HEK293 (cell line): ENCODE results near the gene TMF1.

ENCODE experiments used
- EGR2 ChIP-seq: fragments of 450-650 bp; formaldehyde crosslinking; IDR thresholded peaks from 2 replicates; pipeline ENCODE4 v1.5.1; 2016; ENCODE audit warnings: low read depth, missing biosample characterization, missing genetic modification characterization
- GLI2 ChIP-seq: fragments of 450-650 bp; formaldehyde crosslinking; IDR thresholded peaks from 2 replicates; pipeline ENCODE4; 2017; ENCODE audit warnings: missing biosample characterization, missing genetic modification characterization, low read depth, borderline replicate concordance
- HIC1 ChIP-seq: fragments of 450-650 bp; formaldehyde crosslinking; IDR thresholded peaks from 2 replicates; pipeline ENCODE4 v1.5.1; 2016; ENCODE audit warnings: missing biosample characterization, missing genetic modification characterization
- HOXA7 ChIP-seq: sonication (generic); formaldehyde crosslinking; IDR thresholded peaks from 2 replicates; pipeline ENCODE4 v1.8.1; 2022; ENCODE audit warnings: missing genetic modification reagents, borderline replicate concordance
- PRDM6 ChIP-seq: fragments of 450-650 bp; formaldehyde crosslinking; IDR thresholded peaks from 2 replicates; pipeline ENCODE4 v1.5.1; 2017; ENCODE audit warnings: missing biosample characterization, missing genetic modification characterization
- SCRT2 ChIP-seq: fragments of 450-650 bp; formaldehyde crosslinking; IDR thresholded peaks from 2 replicates; pipeline ENCODE4 v1.5.1; 2016; ENCODE audit warnings: missing biosample characterization, missing genetic modification characterization
- ZBTB11 ChIP-seq: fragments of 450-650 bp; formaldehyde crosslinking; conservative IDR thresholded peaks from 2 replicates; pipeline ENCODE4 v1.5.1; 2016; ENCODE audit warnings: low read depth, missing biosample characterization, missing genetic modification characterization
- ZBTB8A ChIP-seq: fragments of 450-650 bp; formaldehyde crosslinking; IDR thresholded peaks from 2 replicates; pipeline ENCODE4 v1.5.1; 2016; ENCODE audit warnings: missing biosample characterization, missing genetic modification characterization
- ZNF148 ChIP-seq: fragments of 450-650 bp; formaldehyde crosslinking; IDR thresholded peaks from 2 replicates; pipeline ENCODE4 v1.5.0; 2017; ENCODE audit warnings: missing biosample characterization, missing genetic modification characterization, borderline replicate concordance
- ZNF157 ChIP-seq: fragments of 450-650 bp; formaldehyde crosslinking; IDR thresholded peaks from 2 replicates; pipeline ENCODE4 v1.5.1; 2016; ENCODE audit warnings: missing biosample characterization, missing genetic modification characterization
- ZNF2 ChIP-seq: fragments of 450-650 bp; formaldehyde crosslinking; IDR thresholded peaks from 2 replicates; pipeline ENCODE4 v1.5.1; 2016; ENCODE audit warnings: missing biosample characterization, missing genetic modification characterization
- ZNF23 ChIP-seq: fragments of 450-650 bp; formaldehyde crosslinking; IDR thresholded peaks from 2 replicates; pipeline ENCODE4 v1.5.1; 2016; ENCODE audit warnings: missing biosample characterization, missing genetic modification characterization, borderline replicate concordance
- ZNF239 ChIP-seq: fragments of 450-650 bp; formaldehyde crosslinking; IDR thresholded peaks from 2 replicates; pipeline ENCODE4 v1.5.1; 2016; ENCODE audit warnings: missing biosample characterization, missing genetic modification characterization
- ZNF335 ChIP-seq: fragments of 450-650 bp; formaldehyde crosslinking; conservative IDR thresholded peaks from 2 replicates; pipeline ENCODE4 v1.5.1; 2016; ENCODE audit warnings: missing biosample characterization, missing genetic modification characterization
- ZNF426 ChIP-seq: fragments of 450-650 bp; formaldehyde crosslinking; IDR thresholded peaks from 2 replicates; pipeline ENCODE4 v1.5.1; 2017; ENCODE audit warnings: missing biosample characterization, missing genetic modification characterization, mild to moderate bottlenecking, inconsistent platforms, moderate library complexity
- ZNF433 ChIP-seq: fragments of 450-650 bp; formaldehyde crosslinking; IDR thresholded peaks from 2 replicates; pipeline ENCODE4 v1.5.1; 2016; ENCODE audit warnings: missing biosample characterization, missing genetic modification characterization, low read depth
- ZNF449 ChIP-seq: fragments of 450-650 bp; formaldehyde crosslinking; IDR thresholded peaks from 2 replicates; pipeline ENCODE4 v1.5.1; 2017; ENCODE audit warnings: missing biosample characterization, mild to moderate bottlenecking, missing genetic modification characterization, moderate library complexity
- ZNF473 ChIP-seq: fragments of 450-650 bp; formaldehyde crosslinking; IDR thresholded peaks from 2 replicates; pipeline ENCODE4 v1.5.1; 2017; ENCODE audit warnings: missing biosample characterization, missing genetic modification characterization
- ZNF529 ChIP-seq: fragments of 450-650 bp; formaldehyde crosslinking; IDR thresholded peaks from 2 replicates; pipeline ENCODE4 v1.5.1; 2017; ENCODE audit warnings: missing genetic modification characterization, missing biosample characterization; ENCODE audit not compliant: insufficient replicate concordance
- ZNF596 ChIP-seq: fragments of 450-650 bp; IDR thresholded peaks from 2 replicates; pipeline ENCODE4 v1.5.0; 2018; ENCODE audit warnings: missing biosample characterization, mild to moderate bottlenecking, missing genetic modification characterization, moderate library complexity
- ZNF629 ChIP-seq: fragments of 450-650 bp; formaldehyde crosslinking; IDR thresholded peaks from 2 replicates; pipeline ENCODE4 v1.5.1; 2017; ENCODE audit warnings: missing biosample characterization, missing genetic modification characterization
- ZNF692 ChIP-seq: fragments of 450-650 bp; formaldehyde crosslinking; IDR thresholded peaks from 2 replicates; pipeline ENCODE4 v1.5.1; 2016; ENCODE audit warnings: missing biosample characterization, missing genetic modification characterization
- ZNF792 ChIP-seq: fragments of 450-650 bp; formaldehyde crosslinking; IDR thresholded peaks from 2 replicates; pipeline ENCODE4 v1.5.1; 2016; ENCODE audit warnings: missing biosample characterization, missing genetic modification characterization

TMF1 gene

GRCh38 chr3:69084326-69085167 lies 32.4 kb upstream of the TMF1 start, which contains the start of gene ARL6IP5 (continued):
- TF ChIP-seq ZBTB11 (tag by site-specific recombination) = peak; percentile 50
- TF ChIP-seq ZNF239 = no peak
- TF ChIP-seq ZNF2 = 0 out of 2 replicates have a peak, but pooled peaks have one; percentile 18
- 0 out of 2 replicates have a peak, but pooled peaks have one; percentile 15 for TF ChIP-seq HIC1 (tag by site-specific recombination)
- no peak for TF ChIP-seq GLI2 (tag by site-specific recombination)
- no peak for TF ChIP-seq SCRT2 (tag by site-specific recombination)
- no peak for TF ChIP-seq ZNF148
- no peak; the same call in 1 of the 2 replicates for TF ChIP-seq ZBTB8A (tag by site-specific recombination)
- TF ChIP-seq ZNF335 (tag by site-specific recombination) = peak; percentile 85
- TF ChIP-seq PRDM6 (tag by site-specific recombination) = no peak
- TF ChIP-seq ZNF596 = no peak
- TF ChIP-seq ZNF449 (tag by site-specific recombination) = no peak; the same call in 1 of the 2 replicates
- no peak for TF ChIP-seq HOXA7 (CRISPR knock-in tag)
- peak; percentile 77 for TF ChIP-seq ZNF692 (tag by site-specific recombination)
- no peak for TF ChIP-seq EGR2 (tag by site-specific recombination)
- no peak for TF ChIP-seq ZNF426 (tag by site-specific recombination)
- no peak for TF ChIP-seq ZNF157
- TF ChIP-seq ZNF433 (tag by site-specific recombination) = no peak
- TF ChIP-seq ZNF792 (tag by site-specific recombination) = no peak
- TF ChIP-seq ZNF629 (tag by site-specific recombination) = peak; percentile 58
- no peak for TF ChIP-seq ZNF529 (tag by site-specific recombination)
- TF ChIP-seq ZNF473 (tag by site-specific recombination) = no peak
- TF ChIP-seq ZNF23 (tag by site-specific recombination) = no peak
